Caco-2 (cell line): ENCODE measurements around the gene AMIGO2. TPM values are rescaled to one million over a fixed set of nuclear protein-coding genes. Genes with fewer than 3 reads are reported as not detected.

Experiments
- BruUV-seq: library from RNA; stranded (reverse); fragments of 400-500 nt; replicated peaks from 2 replicates; lab custom pipeline; 2021; lab: Mats Ljungman, UMichigan
- CTCF ChIA-PET: fragments of 300-600 bp; sonication (Branson Sonifier 250); formaldehyde crosslinking; loops from one replicate; lab custom pipeline; 2022; ENCODE audit warnings: antibody characterized with exemption; lab: Charles Lee
- POLR2A ChIA-PET: fragments of 300-600 bp; sonication (Branson Sonifier 250); formaldehyde crosslinking; loops from one replicate; lab custom pipeline; 2022; ENCODE audit warnings: antibody characterized with exemption; lab: Charles Lee
- DNase-seq, 2 experiments: peaks; one replicate each; pipeline versions ENCODE4 v3.0.0 to v3.0.0-alpha.2; 2020 to 2022
- H3K27me3 ChIP-seq: replicated peaks from 2 replicates; pipeline ENCODE4 v1.6.0; 2011; ENCODE audit warnings: low read length; ENCODE audit not compliant: control insufficient read depth, insufficient read depth
- H3K36me3 ChIP-seq: 2 replicates; pipeline ENCODE4 v1.5.1; 2011; ENCODE audit warnings: low read length; ENCODE audit not compliant: control insufficient read depth, insufficient read depth
- H3K4me1 ChIP-seq: fragments of 250-450 bp; sonication (Bioruptor Pico); 2 replicates; pipeline ENCODE4 v1.5.1; 2020; ENCODE audit warnings: mild to moderate bottlenecking
- H3K4me3 ChIP-seq: 2 replicates; pipeline ENCODE4 v1.5.1; 2011; ENCODE audit warnings: low read depth, mild to moderate bottlenecking, control low read depth, low read length
- H3K9me3 ChIP-seq: fragments of 250-450 bp; sonication (Bioruptor Pico); 2 replicates; pipeline ENCODE4 v1.5.1; 2020; ENCODE audit warnings: mild to moderate bottlenecking, moderate library complexity
- H3K27ac Mint-ChIP-seq: one replicate; pipeline ENCODE4 v1.8.0; 2022; ENCODE audit warnings: mixed read lengths; ENCODE audit not compliant: unreplicated experiment
- H3K27me3 Mint-ChIP-seq: one replicate; pipeline ENCODE4 v1.8.0; 2022; ENCODE audit warnings: mixed read lengths; ENCODE audit not compliant: insufficient read depth, unreplicated experiment
- H3K36me3 Mint-ChIP-seq: one replicate; pipeline ENCODE4 v1.8.0; 2022; ENCODE audit warnings: mild to moderate bottlenecking, mixed read lengths; ENCODE audit not compliant: insufficient read depth, unreplicated experiment
- H3K4me1 Mint-ChIP-seq: one replicate; pipeline ENCODE4 v1.8.0; 2022; ENCODE audit warnings: low read depth, mixed read lengths; ENCODE audit not compliant: unreplicated experiment
- H3K4me3 Mint-ChIP-seq: one replicate; pipeline ENCODE4 v1.8.0; 2022; ENCODE audit warnings: mild to moderate bottlenecking, moderate library complexity, mixed read lengths; ENCODE audit not compliant: unreplicated experiment
- H3K9me3 Mint-ChIP-seq: one replicate; pipeline ENCODE4 v1.8.0; 2022; ENCODE audit warnings: mixed read lengths; ENCODE audit not compliant: unreplicated experiment
- intact Hi-C: fragments of 100-400 bp; cut with micrococcal nuclease; formaldehyde crosslinking; loops from one replicate; pipeline ENCODE4 v1.10.0; 2022; ENCODE audit not compliant: unreplicated experiment
- total RNA-seq: library from RNA; stranded (reverse); gene quantifications from 2 replicates; pipeline ENCODE4 v1.2.3, GENCODE V29; 2022
- TF ChIP-seq, protein P1 (sequence below), 2 experiments: fragments of 200-600 bp in 1 of 2; IDR thresholded peaks; 1 replicate in 1 of 2; 2 replicates in 1 of 2; pipeline versions ENCODE4 v1.5.1 to v1.8.0; 2011 to 2022; ENCODE audit warnings: antibody characterized with exemption in 1 of 2, control low read depth in 1 of 2, inconsistent platforms in 1 of 2, low read depth in 1 of 2, low read length in 1 of 2, mild to moderate bottlenecking in 1 of 2, moderate library complexity in 1 of 2; ENCODE audit not compliant: insufficient read depth in 1 of 2, severe bottlenecking in 1 of 2, unreplicated experiment in 1 of 2

AMIGO2 gene
- total RNA-seq, 1 experiment from 2014 or later = 1.6 TPM

DNA sequence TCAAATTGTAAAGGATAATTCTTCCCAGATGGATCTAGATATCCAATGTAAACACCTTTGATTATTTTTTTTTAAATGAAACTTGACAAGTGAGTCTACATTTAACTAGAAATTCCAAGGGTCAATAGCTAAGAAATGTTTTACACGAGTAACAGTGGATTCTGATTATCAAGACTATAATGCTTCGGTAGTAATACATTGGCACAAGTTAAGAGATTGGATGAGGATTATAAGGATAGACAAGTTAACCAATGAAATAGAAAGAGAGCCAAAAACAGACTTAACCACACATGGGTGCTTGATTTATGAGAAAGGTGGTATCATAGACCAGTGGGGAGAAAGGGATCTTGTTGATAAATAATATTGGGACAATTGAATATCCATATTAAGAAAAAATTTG lies 40.7 kb downstream of the AMIGO2 start:
- no TSS peak for BruUV-seq
- POLR2A ChIA-PET = no interaction called here
- Mint-ChIP-seq H3K4me1 (peaks cover 43% of the 10 kb centered on the region), H3K27ac (peak overlapping the region; percentile 80), H3K36me3 (peaks cover 7% of the 10 kb centered on the region), H3K27me3 (no peaks in the 10 kb centered on the region), H3K4me3 (no peak overlapping the region), H3K9me3 (peaks cover 52% of the 10 kb centered on the region)
- Histone ChIP-seq H3K36me3 (no peaks in the 10 kb centered on the region), H3K9me3 (peaks cover 20% of the 10 kb centered on the region), H3K27me3 (no peaks in the 10 kb centered on the region), H3K4me3 (no peak overlapping the region), H3K4me1 (peaks cover 27% of the 10 kb centered on the region)
- TF ChIP-seq, protein P1, sequence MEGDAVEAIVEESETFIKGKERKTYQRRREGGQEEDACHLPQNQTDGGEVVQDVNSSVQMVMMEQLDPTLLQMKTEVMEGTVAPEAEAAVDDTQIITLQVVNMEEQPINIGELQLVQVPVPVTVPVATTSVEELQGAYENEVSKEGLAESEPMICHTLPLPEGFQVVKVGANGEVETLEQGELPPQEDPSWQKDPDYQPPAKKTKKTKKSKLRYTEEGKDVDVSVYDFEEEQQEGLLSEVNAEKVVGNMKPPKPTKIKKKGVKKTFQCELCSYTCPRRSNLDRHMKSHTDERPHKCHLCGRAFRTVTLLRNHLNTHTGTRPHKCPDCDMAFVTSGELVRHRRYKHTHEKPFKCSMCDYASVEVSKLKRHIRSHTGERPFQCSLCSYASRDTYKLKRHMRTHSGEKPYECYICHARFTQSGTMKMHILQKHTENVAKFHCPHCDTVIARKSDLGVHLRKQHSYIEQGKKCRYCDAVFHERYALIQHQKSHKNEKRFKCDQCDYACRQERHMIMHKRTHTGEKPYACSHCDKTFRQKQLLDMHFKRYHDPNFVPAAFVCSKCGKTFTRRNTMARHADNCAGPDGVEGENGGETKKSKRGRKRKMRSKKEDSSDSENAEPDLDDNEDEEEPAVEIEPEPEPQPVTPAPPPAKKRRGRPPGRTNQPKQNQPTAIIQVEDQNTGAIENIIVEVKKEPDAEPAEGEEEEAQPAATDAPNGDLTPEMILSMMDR (IDR thresholded peaks at IDR 0.05; ENCODE audit: insufficient read depth in 1 of 2, low read depth in 1 of 2, low read length in 1 of 2, severe bottlenecking in 1 of 2, unreplicated experiment in 1 of 2) = no peak
- DNase-seq = no peak
- CTCF ChIA-PET = no interaction called here
- intact Hi-C loops = no loop called here

DNA sequence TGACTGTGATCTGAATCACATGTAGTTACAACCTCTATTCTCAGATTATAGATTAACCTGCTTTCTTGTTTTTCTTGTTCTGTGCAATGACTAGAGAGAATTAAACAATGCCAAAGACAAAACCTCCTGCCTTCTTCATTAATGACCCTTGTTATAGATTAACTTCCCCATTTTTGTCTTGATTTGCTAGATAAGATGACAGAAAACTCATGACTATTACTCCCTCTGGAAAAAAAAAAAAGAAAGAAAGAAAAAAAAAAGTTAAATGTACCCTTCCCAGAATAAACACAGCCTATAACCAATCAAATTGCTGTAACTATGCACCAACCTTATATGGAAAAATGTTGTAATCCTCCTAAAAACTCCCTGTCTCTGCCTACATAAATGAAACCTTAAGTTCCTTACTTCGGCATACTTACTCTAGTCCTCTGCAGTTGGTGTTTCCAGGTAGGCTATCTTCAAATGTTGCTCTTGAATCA lies 41.5 kb downstream of the AMIGO2 start:
- Histone ChIP-seq H3K4me3 (no peak overlapping the region), H3K4me1 (peaks cover 27% of the 10 kb centered on the region), H3K27me3 (no peaks in the 10 kb centered on the region), H3K9me3 (peaks cover 20% of the 10 kb centered on the region), H3K36me3 (no peaks in the 10 kb centered on the region)
- peak in 1 of 2 experiments; percentile 63 for DNase-seq
- Mint-ChIP-seq H3K4me1 (peaks cover 51% of the 10 kb centered on the region), H3K4me3 (peak overlapping the region; percentile 53), H3K27ac (peak overlapping the region; percentile 80), H3K9me3 (peaks cover 52% of the 10 kb centered on the region), H3K36me3 (peaks cover 7% of the 10 kb centered on the region), H3K27me3 (no peaks in the 10 kb centered on the region)
- ChIA-PET CTCF (no interaction called here), POLR2A (no interaction called here)
- TF ChIP-seq, protein P1 (IDR thresholded peaks at IDR 0.05; ENCODE audit: insufficient read depth in 1 of 2, low read depth in 1 of 2, low read length in 1 of 2, severe bottlenecking in 1 of 2, unreplicated experiment in 1 of 2) = no peak
- no TSS peak for BruUV-seq
- intact Hi-C loops = loop anchor here (1.0 kb wide), 1 partner anchor 41 kb away; the partner anchor contains the start of genes AMIGO2 and PCED1B

DNA sequence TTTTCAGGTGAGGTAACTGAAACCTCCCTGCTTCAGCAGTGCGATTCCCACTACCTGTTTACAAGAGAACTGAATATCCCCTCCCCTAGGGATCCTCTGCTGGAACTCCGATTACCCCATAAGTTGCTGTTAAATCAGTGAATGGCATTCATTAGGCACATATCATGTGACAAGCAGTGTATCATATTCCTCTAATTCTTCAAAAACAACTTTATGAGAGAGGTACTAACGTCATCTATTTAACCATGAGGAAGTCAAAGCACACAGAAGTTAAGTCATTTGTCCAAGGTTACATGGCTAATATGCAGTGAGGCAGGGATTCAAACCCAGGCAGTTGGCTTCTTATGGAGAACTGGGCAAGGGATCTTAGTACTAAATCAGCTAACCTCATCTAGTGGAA lies 44.3 kb downstream of the AMIGO2 start:
- Histone ChIP-seq H3K4me3 (no peak overlapping the region), H3K4me1 (peaks cover 29% of the 10 kb centered on the region), H3K9me3 (peaks cover 16% of the 10 kb centered on the region), H3K27me3 (no peaks in the 10 kb centered on the region), H3K36me3 (no peaks in the 10 kb centered on the region)
- no TSS peak for BruUV-seq
- no peak for DNase-seq
- Mint-ChIP-seq H3K9me3 (peaks cover 39% of the 10 kb centered on the region), H3K4me1 (peaks cover 62% of the 10 kb centered on the region), H3K4me3 (no peak overlapping the region), H3K27ac (no peak overlapping the region), H3K27me3 (no peaks in the 10 kb centered on the region), H3K36me3 (peaks cover 7% of the 10 kb centered on the region)
- POLR2A ChIA-PET = no interaction called here
- intact Hi-C loops = no loop called here
- CTCF ChIA-PET = no interaction called here
- TF ChIP-seq, protein P1 (IDR thresholded peaks at IDR 0.05; ENCODE audit: insufficient read depth in 1 of 2, low read depth in 1 of 2, low read length in 1 of 2, severe bottlenecking in 1 of 2, unreplicated experiment in 1 of 2) = no peak
